PC-3 (cell line): ENCODE measurements around the gene GSTT2. TPM values are rescaled to one million over a fixed set of nuclear protein-coding genes. Genes with fewer than 3 reads are reported as not detected.
"Not testable (repeated sequence)": the region's sequence is repeated elsewhere in the genome, so short reads cannot be mapped to it uniquely, and the experiment has no call there.

Experiments used
- ATAC-seq: fragments of 200-7000 bp; cut with Tn5 transposase; 2 replicates; pipeline ENCODE4 v1.9.1; 2020; ENCODE audit warnings: mild to moderate bottlenecking, moderate library complexity
- BruUV-seq: library from RNA; stranded (reverse); fragments of 400-500 nt; replicated peaks from 2 replicates; lab custom pipeline; 2021; lab: Mats Ljungman, UMichigan
- CTCF ChIA-PET: fragments of 300-600 bp; sonication (Branson Sonifier 250); formaldehyde crosslinking; loops from one replicate; lab custom pipeline; 2022; ENCODE audit warnings: antibody characterized with exemption; lab: Charles Lee
- POLR2A ChIA-PET: fragments of 300-600 bp; sonication (Branson Sonifier 250); formaldehyde crosslinking; loops from one replicate; lab custom pipeline; 2022; ENCODE audit warnings: antibody characterized with exemption; ENCODE audit not compliant: unreplicated experiment; lab: Charles Lee
- DNase-seq: peaks from one replicate; pipeline ENCODE4 v3.0.0-alpha.2; 2015
- H2AFZ ChIP-seq: fragments of 300-600 bp; sonication (generic); 2 replicates; pipeline ENCODE4 v1.6.0; 2016; ENCODE audit warnings: antibody characterized with exemption, low read length
- H3F3A ChIP-seq: fragments of 300-600 bp; sonication (generic); one replicate; pipeline ENCODE4 v1.6.0; 2017; ENCODE audit warnings: antibody characterized with exemption, low read length, control low read depth, mild to moderate bottlenecking; ENCODE audit not compliant: unreplicated experiment
- H3K27ac ChIP-seq: fragments of 300-600 bp; sonication (generic); 2 replicates; pipeline ENCODE4 v1.5.1; 2016; ENCODE audit warnings: mild to moderate bottlenecking, low read length
- H3K27me3 ChIP-seq: fragments of 300-600 bp; sonication (generic); 2 replicates; pipeline ENCODE4 v1.6.1; 2016; ENCODE audit warnings: low read length, mixed read lengths
- H3K36me3 ChIP-seq: fragments of 300-600 bp; sonication (generic); 2 replicates; pipeline ENCODE4 v1.6.1; 2016; ENCODE audit warnings: low read depth, mixed run types, low read length, mixed read lengths
- H3K4me1 ChIP-seq: fragments of 300-600 bp; sonication (generic); 2 replicates; pipeline ENCODE4 v1.5.1; 2016; ENCODE audit warnings: low read length; ENCODE audit not compliant: insufficient read depth
- H3K4me2 ChIP-seq: fragments of 300-600 bp; sonication (generic); 2 replicates; pipeline ENCODE4 v1.6.0; 2016; ENCODE audit warnings: low read length
- H3K4me3 ChIP-seq: fragments of 300-600 bp; sonication (generic); 2 replicates; pipeline ENCODE4 v1.5.1; 2016; ENCODE audit warnings: mild to moderate bottlenecking, low read length, mixed read lengths
- H3K79me2 ChIP-seq: fragments of 300-600 bp; sonication (generic); 2 replicates; pipeline ENCODE4 v1.6.1; 2017; ENCODE audit warnings: low read length, mixed read lengths
- H3K9ac ChIP-seq: fragments of 300-600 bp; sonication (generic); 2 replicates; pipeline ENCODE4 v1.6.0; 2016; ENCODE audit warnings: mild to moderate bottlenecking, low read length
- H3K9me2 ChIP-seq: fragments of 300-600 bp; sonication (generic); replicated peaks from 2 replicates; pipeline ENCODE4 v1.6.1; 2016; ENCODE audit warnings: mixed run types, low read length, mixed read lengths
- H3K9me3 ChIP-seq: fragments of 300-600 bp; sonication (generic); 2 replicates; pipeline ENCODE4 v1.6.1; 2016; ENCODE audit warnings: low read length, mixed read lengths
- H4K20me1 ChIP-seq: fragments of 300-600 bp; sonication (generic); 2 replicates; pipeline ENCODE4 v1.6.1; 2016; ENCODE audit warnings: low read length, mixed read lengths
- EZH2 ChIP-seq: fragments of 300-600 bp; sonication (generic); IDR thresholded peaks from one replicate; pipeline ENCODE4 v1.6.1; 2017; ENCODE audit warnings: antibody characterized with exemption, mild to moderate bottlenecking, low read length; ENCODE audit not compliant: unreplicated experiment
- EZH2phosphoT487 ChIP-seq: fragments of 300-600 bp; sonication (generic); IDR thresholded peaks from 2 replicates; pipeline ENCODE4 v1.6.1; 2018; ENCODE audit warnings: mild to moderate bottlenecking, antibody characterized with exemption, low read length, borderline replicate concordance
- intact Hi-C: fragments of 100-400 bp; cut with micrococcal nuclease; formaldehyde crosslinking; loops from 2 replicates; pipeline ENCODE4 v1.9.0; 2023
- total RNA-seq: library from RNA; depleted of rRNA; stranded (reverse); fragments of >200 nt; gene quantifications from 2 replicates; pipeline ENCODE4 v1.2.3, GENCODE V29; 2014
- TF ChIP-seq, protein P1 (sequence below): fragments of 300-600 bp; sonication (generic); conservative IDR thresholded peaks from 2 replicates; pipeline ENCODE4 v1.5.1; 2017; ENCODE audit warnings: antibody characterized with exemption, low read depth, mild to moderate bottlenecking, low read length

The GSTT2 gene
- total RNA-seq, 1 experiment from 2014 or later = not detected

DNA sequence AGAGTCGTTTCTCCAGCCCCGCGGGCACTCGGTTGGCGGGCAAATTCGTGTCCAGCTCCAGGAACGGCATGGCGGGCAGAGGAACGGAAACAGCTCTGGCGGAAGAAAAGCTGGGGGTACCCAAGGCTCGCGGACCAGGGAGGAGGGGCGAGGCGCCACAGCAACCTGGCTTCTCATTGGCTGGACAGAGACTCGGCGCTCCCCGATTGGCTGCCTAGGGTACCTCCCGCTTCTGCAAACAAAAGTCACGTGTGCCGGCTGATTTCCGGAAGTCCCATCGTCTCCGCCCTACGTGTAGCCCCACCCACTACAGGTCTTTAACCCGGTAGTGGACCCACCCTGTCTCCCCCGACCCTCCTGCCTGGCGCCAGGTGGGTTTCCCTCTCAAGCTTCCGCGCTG, 5.6 kb upstream of the GSTT2 start, which contains the start of gene DDT:
TSS of gene DDT (minus strand) at position 97 of the 400 bp plus-strand sequence. CDS start at position 70, 27 bp downstream.
- BruUV-seq, CTCF ChIA-PET: not testable (repeated sequence)

GRCh38 chr22:23974836-23975352, 5.0 kb upstream of the GSTT2 start:
- POLR2A ChIA-PET, CTCF ChIA-PET: not testable (repeated sequence)

More for the DNA sequence above, 5.6 kb upstream of the GSTT2 start, which contains the start of gene DDT:
- ATAC-seq = peak; percentile 94
- POLR2A ChIA-PET, H4K20me1 ChIP-seq, intact Hi-C loops, H3F3A ChIP-seq, H3K9me3 ChIP-seq, H3K9ac ChIP-seq, H3K4me3 ChIP-seq, H3K4me1 ChIP-seq, H3K27ac ChIP-seq, H3K4me2 ChIP-seq, DNase-seq, H3K9me2 ChIP-seq, H3K27me3 ChIP-seq, H2AFZ ChIP-seq: not testable (repeated sequence)
- H3K79me2 ChIP-seq = peaks cover 21% of the 10 kb centered on the region
- peaks cover 23% of the 10 kb centered on the region for H3K36me3 ChIP-seq

DNA sequence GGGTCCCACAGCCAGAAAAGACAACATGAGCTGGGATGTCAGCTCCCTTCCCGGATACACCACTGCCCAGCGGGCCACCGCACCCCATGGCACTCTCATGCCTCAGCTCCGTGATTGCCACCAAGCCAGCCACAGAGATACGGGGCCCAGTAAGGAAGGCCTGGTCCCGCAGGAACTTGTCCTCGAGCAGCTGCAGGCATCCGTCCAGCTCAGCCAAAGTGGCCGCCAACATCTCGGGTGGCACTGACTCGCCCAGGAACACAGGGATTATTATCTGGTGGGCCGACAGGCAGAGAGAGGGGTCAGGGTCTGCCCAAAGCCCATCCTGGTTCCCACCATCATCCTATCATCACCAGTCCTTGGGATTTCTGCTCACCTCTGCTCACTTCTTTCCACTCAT, 2.6 kb upstream of the GSTT2 start:
- H3F3A ChIP-seq, H3K79me2 ChIP-seq, H3K4me1 ChIP-seq, H3K27ac ChIP-seq, H3K9me3 ChIP-seq, intact Hi-C loops, H3K9me2 ChIP-seq, H3K4me2 ChIP-seq, ATAC-seq, H2AFZ ChIP-seq, H3K36me3 ChIP-seq, H3K27me3 ChIP-seq, H3K9ac ChIP-seq, BruUV-seq, H4K20me1 ChIP-seq, H3K4me3 ChIP-seq, POLR2A ChIA-PET, DNase-seq, CTCF ChIA-PET: not testable (repeated sequence)

More at GRCh38 chr22:23974836-23975352, 5.0 kb upstream of the GSTT2 start:
- DNase-seq, H2AFZ ChIP-seq, H3K9me3 ChIP-seq, H3K9me2 ChIP-seq, intact Hi-C loops, H3K4me2 ChIP-seq, H3K27me3 ChIP-seq, H3K27ac ChIP-seq, H3K4me3 ChIP-seq, H4K20me1 ChIP-seq, H3F3A ChIP-seq, H3K4me1 ChIP-seq, H3K9ac ChIP-seq: not testable (repeated sequence)
- Histone ChIP-seq H3K79me2 (peaks cover 21% of the 10 kb centered on the region), H3K36me3 (peaks cover 18% of the 10 kb centered on the region)
- ATAC-seq = peak; percentile 50
- TSS peak; percentile 99 for BruUV-seq

GRCh38 chr22:23980567-23980966, 633 bp downstream of the GSTT2 start:
- BruUV-seq, H2AFZ ChIP-seq, H3F3A ChIP-seq, intact Hi-C loops, H3K27me3 ChIP-seq, ATAC-seq, H3K79me2 ChIP-seq, H3K9ac ChIP-seq, H3K36me3 ChIP-seq, H3K9me3 ChIP-seq, CTCF ChIA-PET, H3K4me1 ChIP-seq, DNase-seq, H3K9me2 ChIP-seq, POLR2A ChIA-PET, H3K27ac ChIP-seq, H3K4me2 ChIP-seq, H3K4me3 ChIP-seq, H4K20me1 ChIP-seq: not testable (repeated sequence)

GRCh38 chr22:23984430-23984829, 4.5 kb downstream of the GSTT2 start:
- BruUV-seq = no TSS peak

GRCh38 chr22:23986089-23986488, 6.2 kb downstream of the GSTT2 start:
- H3K79me2 ChIP-seq, H3K4me2 ChIP-seq, H3K36me3 ChIP-seq, CTCF ChIA-PET, DNase-seq, H3K9me3 ChIP-seq, H3K4me1 ChIP-seq, POLR2A ChIA-PET, H3F3A ChIP-seq, BruUV-seq, ATAC-seq, H3K27me3 ChIP-seq, H3K9me2 ChIP-seq, H2AFZ ChIP-seq, H3K4me3 ChIP-seq, intact Hi-C loops, H4K20me1 ChIP-seq, H3K27ac ChIP-seq, H3K9ac ChIP-seq: not testable (repeated sequence)

More at GRCh38 chr22:23984430-23984829, 4.5 kb downstream of the GSTT2 start:
- no peak overlapping the region for H3K4me2 ChIP-seq
- CTCF ChIA-PET = no interaction called here
- no peak for ATAC-seq
- H2AFZ ChIP-seq = no peak overlapping the region
- no peaks in the 10 kb centered on the region for H4K20me1 ChIP-seq
- no peaks in the 10 kb centered on the region for H3K36me3 ChIP-seq
- no peak overlapping the region for H3K27ac ChIP-seq
- no peaks in the 10 kb centered on the region for H3K9me2 ChIP-seq
- no peaks in the 10 kb centered on the region for H3K79me2 ChIP-seq
- H3K4me1 ChIP-seq = no peaks in the 10 kb centered on the region
- no peak overlapping the region for H3K4me3 ChIP-seq
- no peaks in the 10 kb centered on the region for H3K27me3 ChIP-seq
- H3F3A ChIP-seq = no peaks in the 10 kb centered on the region
- TF ChIP-seq EZH2phosphoT487 = no peak
- no peak for TF ChIP-seq EZH2
- TF ChIP-seq, protein P1, sequence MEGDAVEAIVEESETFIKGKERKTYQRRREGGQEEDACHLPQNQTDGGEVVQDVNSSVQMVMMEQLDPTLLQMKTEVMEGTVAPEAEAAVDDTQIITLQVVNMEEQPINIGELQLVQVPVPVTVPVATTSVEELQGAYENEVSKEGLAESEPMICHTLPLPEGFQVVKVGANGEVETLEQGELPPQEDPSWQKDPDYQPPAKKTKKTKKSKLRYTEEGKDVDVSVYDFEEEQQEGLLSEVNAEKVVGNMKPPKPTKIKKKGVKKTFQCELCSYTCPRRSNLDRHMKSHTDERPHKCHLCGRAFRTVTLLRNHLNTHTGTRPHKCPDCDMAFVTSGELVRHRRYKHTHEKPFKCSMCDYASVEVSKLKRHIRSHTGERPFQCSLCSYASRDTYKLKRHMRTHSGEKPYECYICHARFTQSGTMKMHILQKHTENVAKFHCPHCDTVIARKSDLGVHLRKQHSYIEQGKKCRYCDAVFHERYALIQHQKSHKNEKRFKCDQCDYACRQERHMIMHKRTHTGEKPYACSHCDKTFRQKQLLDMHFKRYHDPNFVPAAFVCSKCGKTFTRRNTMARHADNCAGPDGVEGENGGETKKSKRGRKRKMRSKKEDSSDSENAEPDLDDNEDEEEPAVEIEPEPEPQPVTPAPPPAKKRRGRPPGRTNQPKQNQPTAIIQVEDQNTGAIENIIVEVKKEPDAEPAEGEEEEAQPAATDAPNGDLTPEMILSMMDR = no peak
- no peaks in the 10 kb centered on the region for H3K9me3 ChIP-seq
- DNase-seq = no peak
- POLR2A ChIA-PET = no interaction called here
- H3K9ac ChIP-seq = no peak overlapping the region
- intact Hi-C loops = no loop called here
